DMS114 treated with DMSO at 0.1 percent for 48 hours (cell line): ENCODE data around the gene SLC17A5.
"Not testable (repeated sequence)": the region's sequence is repeated elsewhere in the genome, so short reads cannot be mapped to it uniquely, and the experiment has no call there.

Experiments
- DNase-seq: peaks from one replicate; lab custom pipeline; 2025; ENCODE audit not compliant: unreplicated experiment; lab: John Stamatoyannopoulos, UW

Gene SLC17A5

GRCh38 chr6:73566954-73567591, 86.7 kb downstream of the SLC17A5 start:
- no peak for DNase-seq

- not testable (repeated sequence) for DNase-seq
Observed at GRCh38 chr6:73566486-73566871, 87.3 kb downstream of the SLC17A5 start.

GRCh38 chr6:73565767-73566485, 87.9 kb downstream of the SLC17A5 start:
- DNase-seq: no peak

- DNase-seq: no peak
Observed at GRCh38 chr6:73564578-73565345, 89.0 kb downstream of the SLC17A5 start.

- no peak for DNase-seq
Observed at GRCh38 chr6:73562558-73562957, 91.2 kb downstream of the SLC17A5 start.

GRCh38 chr6:73560853-73561407, 92.9 kb downstream of the SLC17A5 start:
- no peak for DNase-seq

GRCh38 chr6:73560182-73560732, 93.5 kb downstream of the SLC17A5 start:
- DNase-seq: no peak

- not testable (repeated sequence) for DNase-seq
Observed at GRCh38 chr6:73559399-73559794, 94.4 kb downstream of the SLC17A5 start.

- no peak for DNase-seq
Observed at GRCh38 chr6:73558624-73559398, 95.0 kb downstream of the SLC17A5 start.

- DNase-seq: no peak
Observed at GRCh38 chr6:73556836-73557235, 97.0 kb downstream of the SLC17A5 start.

- DNase-seq: not testable (repeated sequence)
Observed at GRCh38 chr6:73555380-73555949, 98.3 kb downstream of the SLC17A5 start.

GRCh38 chr6:73551115-73551514, 102.7 kb downstream of the SLC17A5 start:
- not testable (repeated sequence) for DNase-seq

GRCh38 chr6:73548458-73549446, 105.0 kb downstream of the SLC17A5 start:
- no peak for DNase-seq

- DNase-seq: no peak
Observed at GRCh38 chr6:73547036-73547435, 106.8 kb downstream of the SLC17A5 start.
